ENCODE data around the gene ACY1.

Gene ACY1

DNA sequence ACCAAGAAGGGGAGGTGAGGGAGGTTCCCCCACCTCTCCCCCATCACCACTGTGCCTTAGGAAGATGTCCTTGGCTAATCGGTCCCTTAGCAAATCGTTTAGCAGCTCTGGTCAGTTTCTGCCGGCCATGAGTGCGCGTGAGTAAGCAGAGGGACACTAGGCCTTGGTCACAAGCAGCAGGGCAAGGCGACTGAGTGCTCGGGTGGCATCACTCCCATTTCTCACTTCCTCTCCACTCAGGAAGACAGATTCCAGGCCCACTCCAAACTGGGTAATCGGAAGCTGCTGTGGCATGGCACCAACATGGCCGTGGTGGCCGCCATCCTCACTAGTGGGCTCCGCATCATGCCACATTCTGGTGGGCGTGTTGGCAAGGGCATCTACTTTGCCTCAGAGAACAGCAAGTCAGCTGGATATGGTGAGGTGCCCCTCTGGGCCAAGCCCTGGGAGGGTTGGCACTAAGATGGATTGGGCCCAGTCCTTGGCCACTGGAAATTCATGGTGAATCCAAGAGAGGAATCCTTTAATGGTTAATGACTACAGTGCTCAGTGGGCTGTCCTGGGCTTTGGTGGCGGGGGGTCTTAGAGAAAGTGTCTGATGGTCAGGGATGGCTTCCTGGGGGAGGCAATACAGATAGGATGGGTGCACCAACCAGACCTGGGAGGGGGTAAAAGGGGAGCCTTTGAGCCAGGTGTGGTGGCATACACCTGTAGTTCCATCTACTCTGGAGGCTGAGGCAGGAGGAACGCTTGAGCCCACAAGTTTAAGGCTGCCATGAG is 37.2 kb upstream of the ACY1 start:
- DNase-seq (ENCODE audit: low read depth): no peak

DNA sequence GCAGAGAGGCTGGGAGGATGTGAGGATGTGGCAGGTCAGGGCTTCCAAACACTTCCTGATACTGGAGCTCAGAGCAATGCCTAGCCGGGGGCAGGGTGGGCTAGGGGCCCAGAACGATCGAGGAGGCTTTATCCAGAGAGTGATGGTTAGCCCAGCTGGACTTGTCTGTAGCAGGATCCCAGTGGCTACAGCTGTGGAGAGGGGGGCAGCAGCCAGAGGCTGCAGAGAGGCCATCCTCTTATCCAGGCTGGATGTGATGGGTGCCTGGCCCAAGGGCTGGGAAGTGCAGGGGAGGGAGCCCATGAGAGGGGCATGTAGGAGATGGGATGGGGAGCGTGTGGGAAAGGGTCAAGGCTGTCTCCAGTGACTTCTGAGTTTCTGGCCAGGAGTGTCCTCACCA is 36.5 kb upstream of the ACY1 start:
- no peak for DNase-seq (ENCODE audit: low read depth)

DNA sequence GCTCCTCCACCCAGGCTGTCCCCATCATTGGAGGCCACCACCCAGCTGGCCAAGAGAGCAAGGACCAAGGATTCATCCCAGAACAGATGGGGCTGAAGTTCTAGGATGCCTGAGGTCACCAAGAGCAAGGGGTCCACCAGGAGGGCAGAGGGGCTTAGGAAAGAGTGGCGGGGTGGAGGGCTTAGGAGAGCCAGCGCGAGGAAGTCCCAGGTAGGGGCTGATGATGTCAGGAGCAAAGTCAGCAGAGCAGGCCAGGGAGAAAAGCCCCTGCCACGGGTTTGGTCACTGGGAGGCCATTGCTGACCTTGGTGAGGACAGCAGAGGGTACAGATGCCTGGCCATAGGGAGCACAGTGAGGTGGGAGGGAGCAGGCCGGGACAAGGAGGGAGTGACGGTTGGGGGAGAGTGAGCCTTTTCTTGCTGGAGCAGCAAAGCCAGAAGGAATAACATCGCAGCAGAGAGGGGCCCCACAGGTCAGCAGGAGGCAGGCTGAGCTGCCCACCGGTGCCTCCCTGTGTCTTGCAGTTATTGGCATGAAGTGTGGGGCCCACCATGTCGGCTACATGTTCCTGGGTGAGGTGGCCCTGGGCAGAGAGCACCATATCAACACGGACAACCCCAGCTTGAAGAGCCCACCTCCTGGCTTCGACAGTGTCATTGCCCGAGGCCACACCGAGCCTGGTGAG is 36.0 kb upstream of the ACY1 start:
- DNase-seq (ENCODE audit: low read depth): no peak

DNA sequence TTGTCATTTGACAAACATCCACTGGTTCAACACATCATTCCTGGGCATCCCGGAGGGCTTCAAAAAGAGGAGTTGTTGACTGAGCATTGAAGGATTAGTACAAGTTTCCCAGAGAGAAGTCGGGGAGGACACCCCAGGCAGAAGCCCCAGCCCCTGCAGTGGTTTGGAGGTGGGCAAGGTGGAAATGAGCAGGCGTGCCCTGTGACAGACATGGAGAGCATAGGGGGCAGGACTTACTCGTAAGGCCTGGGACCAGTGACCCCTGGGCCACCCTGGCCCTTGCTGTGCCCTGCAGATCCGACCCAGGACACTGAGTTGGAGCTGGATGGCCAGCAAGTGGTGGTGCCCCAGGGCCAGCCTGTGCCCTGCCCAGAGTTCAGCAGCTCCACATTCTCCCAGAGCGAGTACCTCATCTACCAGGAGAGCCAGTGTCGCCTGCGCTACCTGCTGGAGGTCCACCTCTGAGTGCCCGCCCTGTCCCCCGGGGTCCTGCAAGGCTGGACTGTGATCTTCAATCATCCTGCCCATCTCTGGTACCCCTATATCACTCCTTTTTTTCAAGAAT is 35.2 kb upstream of the ACY1 start:
- DNase-seq (ENCODE audit: low read depth): no peak

DNA sequence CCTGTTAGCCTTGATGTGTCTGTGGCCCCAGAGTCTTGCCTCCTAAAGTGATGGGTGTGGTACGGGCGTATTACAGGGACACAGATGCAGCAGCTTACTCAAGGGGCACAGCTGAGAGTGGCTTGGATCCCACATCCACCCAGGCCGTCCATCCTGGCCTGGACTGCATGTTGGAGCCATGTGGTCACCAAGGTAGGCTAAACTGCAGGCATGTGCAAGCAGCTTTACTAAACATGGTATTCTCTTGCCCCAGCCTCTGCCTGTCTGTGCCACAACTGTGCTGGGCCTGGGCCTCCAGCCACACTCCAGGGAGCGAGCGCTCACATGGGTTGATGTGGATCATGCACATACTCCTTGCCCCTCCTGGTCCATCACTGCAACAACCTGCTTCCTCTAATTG is 34.2 kb upstream of the ACY1 start:
- no peak for DNase-seq (ENCODE audit: low read depth)

DNA sequence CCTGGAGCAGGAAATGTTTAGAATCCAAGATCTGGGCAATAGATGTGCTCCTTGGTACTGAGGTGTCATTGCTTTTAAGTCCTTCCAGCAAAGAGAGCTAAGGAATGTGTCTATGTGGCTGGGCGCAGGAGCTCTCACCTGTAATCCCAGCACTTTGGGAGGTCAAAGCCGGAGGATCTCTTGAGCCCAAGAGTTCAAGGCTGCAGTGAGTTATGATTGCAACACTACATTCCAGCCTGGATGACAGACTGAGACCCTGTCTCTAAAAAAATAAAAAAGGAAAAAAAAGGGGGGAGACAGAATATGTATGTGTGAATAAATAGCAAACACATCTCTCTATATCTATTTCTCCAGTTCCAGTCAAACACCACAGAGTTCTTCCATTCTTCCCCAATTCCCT is 32.4 kb upstream of the ACY1 start:
- DNase-seq (ENCODE audit: low read depth): no peak

DNA sequence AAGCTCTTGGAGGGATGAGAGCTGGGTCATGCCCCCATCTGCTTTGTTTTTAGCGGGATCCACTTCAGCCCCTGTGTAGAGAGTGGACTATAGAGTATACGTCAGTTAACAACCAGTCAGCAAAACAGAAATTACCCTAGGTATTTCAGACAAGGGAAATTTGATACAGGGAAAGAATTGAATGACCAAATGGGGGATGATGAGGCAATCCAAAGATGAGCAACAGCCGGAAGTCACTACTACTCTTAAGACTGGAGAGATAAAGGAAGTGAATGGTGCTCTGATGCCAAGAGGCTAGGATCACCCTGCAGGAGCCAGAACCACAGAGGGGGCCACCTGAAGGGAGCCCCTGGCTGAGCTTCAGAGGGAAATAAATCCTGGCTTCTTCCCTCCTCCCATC is 29.9 kb upstream of the ACY1 start:
- no peak for DNase-seq (ENCODE audit: low read depth)

DNA sequence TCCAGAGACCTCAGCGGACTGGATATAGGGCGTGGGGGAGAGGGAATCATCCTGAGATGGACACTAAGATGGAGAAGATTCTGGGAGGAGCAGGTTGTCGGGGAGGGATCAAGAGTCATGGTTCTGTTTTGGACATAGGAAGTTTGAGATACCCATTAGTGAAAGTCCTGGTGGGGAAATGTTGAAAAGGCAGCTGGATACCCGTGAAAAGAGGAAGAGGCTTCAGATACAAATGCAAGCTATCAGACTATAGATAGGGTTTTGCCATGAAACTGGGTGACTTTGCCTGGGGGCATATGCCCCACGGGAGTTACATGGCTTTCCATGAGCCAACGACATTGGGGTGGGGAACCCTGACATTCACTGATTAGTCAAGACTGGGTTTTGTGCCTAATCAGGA is 29.2 kb upstream of the ACY1 start:
- no peak for DNase-seq (ENCODE audit: low read depth)

DNA sequence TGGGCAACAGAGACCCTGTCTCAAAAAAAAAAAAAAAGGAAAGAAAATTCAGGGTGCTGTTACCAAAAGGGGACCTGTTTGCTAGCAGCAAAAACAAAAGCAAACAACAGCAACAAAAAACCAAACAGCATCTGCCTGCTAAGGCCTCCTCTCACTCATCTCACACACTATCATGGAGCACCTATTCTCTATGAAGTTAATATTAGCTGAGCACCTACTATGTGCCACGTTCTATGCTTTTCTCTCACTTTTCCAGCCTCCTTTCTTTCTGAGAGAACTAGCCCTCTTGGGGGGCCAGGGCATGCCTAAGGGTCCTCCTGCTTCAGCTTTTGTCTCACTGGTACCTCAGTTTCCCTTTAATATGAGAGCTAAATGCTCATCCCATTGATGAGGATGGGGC is 28.6 kb upstream of the ACY1 start:
- no peak for DNase-seq (ENCODE audit: low read depth)

DNA sequence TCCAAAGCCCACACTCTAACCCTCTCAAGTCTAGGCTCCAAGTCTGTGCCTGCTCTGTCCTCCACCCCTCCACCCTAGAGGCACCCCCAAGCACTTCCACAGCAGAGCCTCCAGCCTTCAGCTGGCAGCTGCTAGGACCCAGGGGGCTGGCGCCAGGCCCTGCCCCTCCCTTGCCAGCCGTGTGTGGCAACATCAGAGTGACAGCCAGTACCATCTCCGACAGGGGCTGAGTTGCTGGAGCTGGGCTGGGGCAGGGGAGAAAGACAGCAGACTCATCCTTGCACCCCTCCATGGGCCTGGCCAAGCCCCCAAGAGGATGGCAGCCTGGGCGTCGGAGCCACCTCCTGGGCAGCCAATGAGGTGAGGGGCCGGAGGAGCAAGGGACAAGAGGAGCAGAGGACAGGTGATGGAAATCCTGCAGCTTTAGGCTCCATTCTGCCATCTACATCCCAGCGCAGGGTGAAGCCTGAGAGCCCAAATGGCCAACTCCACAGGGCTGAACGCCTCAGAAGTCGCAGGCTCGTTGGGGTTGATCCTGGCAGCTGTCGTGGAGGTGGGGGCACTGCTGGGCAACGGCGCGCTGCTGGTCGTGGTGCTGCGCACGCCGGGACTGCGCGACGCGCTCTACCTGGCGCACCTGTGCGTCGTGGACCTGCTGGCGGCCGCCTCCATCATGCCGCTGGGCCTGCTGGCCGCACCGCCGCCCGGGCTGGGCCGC is 28.0 kb upstream of the ACY1 start, which contains the start of gene GPR62:
Gene GPR62, plus strand, starts transcription at position 207 of the 718 bp plus-strand sequence. Its CDS starts 272 bp downstream, at position 479.
- DNase-seq (ENCODE audit: low read depth): no peak

DNA sequence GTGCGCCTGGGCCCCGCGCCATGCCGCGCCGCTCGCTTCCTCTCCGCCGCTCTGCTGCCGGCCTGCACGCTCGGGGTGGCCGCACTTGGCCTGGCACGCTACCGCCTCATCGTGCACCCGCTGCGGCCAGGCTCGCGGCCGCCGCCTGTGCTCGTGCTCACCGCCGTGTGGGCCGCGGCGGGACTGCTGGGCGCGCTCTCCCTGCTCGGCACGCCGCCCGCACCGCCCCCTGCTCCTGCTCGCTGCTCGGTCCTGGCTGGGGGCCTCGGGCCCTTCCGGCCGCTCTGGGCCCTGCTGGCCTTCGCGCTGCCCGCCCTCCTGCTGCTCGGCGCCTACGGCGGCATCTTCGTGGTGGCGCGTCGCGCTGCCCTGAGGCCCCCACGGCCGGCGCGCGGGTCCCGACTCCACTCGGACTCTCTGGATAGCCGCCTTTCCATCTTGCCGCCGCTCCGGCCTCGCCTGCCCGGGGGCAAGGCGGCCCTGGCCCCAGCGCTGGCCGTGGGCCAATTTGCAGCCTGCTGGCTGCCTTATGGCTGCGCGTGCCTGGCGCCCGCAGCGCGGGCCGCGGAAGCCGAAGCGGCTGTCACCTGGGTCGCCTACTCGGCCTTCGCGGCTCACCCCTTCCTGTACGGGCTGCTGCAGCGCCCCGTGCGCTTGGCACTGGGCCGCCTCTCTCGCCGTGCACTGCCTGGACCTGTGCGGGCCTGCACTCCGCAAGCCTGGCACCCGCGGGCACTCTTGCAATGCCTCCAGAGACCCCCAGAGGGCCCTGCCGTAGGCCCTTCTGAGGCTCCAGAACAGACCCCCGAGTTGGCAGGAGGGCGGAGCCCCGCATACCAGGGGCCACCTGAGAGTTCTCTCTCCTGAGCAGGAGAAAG is 27.2 kb upstream of the ACY1 start:
- DNase-seq (ENCODE audit: low read depth): no peak

DNA sequence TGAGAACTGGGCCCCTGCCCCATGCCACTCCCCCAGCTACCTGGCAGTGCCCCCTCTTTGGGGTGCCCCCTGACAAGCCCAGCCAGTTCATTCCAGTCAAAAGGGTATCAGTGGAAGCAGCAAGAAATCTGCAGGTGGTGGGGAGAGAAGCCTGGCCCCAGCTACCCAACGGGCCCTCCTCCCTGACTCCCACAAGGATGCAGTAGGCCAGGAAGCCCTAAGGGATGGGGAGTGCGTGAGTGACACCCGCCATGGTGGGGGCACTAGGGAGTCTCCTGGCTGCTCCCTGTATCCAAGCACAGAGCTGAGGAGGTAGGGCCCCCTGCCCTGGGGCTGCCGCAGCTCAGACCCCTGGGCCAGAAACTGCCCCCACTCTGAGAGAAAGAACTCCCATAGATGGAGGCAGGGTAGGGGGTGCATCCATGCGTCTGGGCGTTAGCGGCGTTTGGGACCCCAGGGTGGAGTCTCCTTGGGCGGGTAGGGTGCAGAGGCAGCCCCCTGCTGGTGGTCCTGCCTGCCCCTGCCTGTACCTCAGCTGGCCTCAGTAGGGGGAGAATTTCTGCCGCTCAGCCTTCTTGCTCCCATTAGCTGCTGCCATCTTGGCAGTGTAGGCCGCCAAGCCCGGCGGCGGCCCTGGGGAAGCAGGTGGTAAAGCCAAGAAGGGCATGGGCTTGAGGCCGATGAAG is 25.7 kb upstream of the ACY1 start:
- DNase-seq (ENCODE audit: low read depth): no peak

DNA sequence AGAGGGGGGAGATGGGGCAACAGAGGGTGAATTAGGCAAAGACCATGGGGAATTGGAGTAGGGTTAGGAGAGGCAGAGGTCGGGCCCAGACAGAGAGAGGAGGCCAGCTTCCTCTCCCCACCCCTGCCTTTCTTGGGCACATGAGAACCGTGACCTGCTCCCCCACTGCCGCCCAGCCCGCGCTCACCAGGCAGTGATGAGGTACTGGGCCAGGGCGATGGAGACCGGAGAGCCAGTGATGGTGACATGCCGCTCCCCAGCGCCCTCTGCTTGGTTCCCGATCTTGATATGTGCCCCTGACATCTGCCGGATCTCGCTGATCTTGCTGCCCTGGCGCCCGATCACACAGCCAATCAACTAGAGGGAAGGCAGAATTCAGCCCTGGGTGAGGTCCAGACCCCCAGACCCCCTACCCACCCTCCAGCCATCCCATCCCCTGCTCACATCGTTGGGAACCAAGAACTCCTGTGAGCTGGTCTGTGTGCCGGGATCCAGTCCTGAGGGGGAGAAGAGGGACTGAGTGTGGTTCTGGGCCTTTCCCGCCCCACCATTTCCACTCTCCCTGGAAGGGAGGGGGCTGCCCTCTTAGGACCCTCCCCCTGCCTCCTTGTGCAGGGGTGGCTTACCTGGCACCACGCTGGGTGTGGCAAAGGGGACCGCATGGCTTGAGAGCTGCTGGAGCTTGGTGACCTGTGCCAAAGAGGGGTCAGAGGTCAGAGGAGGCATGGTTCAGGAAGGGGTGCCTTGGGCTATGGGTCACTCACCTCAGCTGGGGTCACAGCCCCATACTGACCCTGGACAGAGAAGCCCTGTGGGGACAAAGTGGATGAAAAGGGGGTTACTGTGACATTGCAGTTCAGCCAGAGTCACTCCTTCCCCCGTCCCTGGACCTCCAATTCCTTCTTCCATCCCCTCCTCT is 24.5 kb upstream of the ACY1 start:
- DNase-seq (ENCODE audit: low read depth): no peak

DNA sequence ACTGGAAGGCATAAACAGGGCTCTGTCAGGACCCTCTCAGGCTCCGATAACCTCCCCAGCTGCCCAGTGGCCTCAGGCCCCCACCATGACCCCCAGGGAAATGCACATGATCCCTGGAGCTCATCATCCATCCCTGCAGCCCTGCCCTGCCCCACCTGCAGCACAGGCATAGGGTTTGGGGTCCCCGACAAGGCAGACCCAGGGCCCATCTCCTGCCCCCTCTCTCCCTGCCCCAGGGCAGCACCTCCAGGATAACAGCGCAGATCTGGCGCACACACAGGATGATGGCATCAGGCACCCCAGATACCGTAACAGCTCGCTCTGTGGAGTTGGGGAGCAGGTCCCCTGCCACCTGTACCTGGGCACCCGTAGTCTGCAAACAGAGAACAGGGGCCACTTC is 23.7 kb upstream of the ACY1 start:
- no peak for DNase-seq (ENCODE audit: low read depth)

DNA sequence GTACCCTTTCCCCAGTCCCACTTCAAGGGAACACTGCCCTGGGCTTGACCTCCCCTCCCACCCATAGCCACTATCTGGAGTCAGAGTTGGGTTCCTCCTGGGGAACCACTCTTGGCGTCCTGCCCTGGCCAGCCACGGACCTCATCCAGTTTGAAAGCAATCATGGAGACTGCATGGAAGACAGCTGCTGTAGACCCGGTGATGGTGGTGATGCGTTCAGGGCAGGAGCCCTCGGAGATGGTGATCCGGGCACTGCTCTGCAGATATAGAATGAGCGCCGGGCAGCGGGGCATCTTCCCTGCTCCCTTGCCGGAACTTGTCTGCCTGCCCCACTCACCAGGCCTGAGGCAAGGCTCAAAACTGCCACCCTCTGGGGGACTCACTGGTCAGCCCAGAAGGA is 22.9 kb upstream of the ACY1 start:
- no peak for DNase-seq (ENCODE audit: low read depth)

DNA sequence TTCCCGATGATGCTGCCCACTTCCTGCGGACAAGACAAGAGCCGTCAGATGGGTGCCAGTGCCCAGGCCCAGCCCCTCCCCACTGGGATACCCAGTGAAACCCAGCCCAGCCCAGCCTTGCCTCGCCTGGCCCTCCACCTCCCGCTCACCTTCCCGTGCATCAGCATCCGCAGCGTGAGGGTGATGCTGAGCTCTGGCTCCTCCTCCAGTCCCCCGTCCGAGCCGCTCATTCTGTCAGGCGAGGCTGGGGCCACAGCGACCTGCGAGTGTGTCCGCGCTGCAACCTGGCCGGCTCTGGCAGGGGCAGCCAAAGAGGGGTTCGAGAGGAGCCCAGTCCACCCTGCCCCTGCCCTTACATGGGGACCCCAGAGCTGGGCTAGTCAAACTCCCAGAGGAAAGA is 22.3 kb upstream of the ACY1 start:
- DNase-seq (ENCODE audit: low read depth): no peak

DNA sequence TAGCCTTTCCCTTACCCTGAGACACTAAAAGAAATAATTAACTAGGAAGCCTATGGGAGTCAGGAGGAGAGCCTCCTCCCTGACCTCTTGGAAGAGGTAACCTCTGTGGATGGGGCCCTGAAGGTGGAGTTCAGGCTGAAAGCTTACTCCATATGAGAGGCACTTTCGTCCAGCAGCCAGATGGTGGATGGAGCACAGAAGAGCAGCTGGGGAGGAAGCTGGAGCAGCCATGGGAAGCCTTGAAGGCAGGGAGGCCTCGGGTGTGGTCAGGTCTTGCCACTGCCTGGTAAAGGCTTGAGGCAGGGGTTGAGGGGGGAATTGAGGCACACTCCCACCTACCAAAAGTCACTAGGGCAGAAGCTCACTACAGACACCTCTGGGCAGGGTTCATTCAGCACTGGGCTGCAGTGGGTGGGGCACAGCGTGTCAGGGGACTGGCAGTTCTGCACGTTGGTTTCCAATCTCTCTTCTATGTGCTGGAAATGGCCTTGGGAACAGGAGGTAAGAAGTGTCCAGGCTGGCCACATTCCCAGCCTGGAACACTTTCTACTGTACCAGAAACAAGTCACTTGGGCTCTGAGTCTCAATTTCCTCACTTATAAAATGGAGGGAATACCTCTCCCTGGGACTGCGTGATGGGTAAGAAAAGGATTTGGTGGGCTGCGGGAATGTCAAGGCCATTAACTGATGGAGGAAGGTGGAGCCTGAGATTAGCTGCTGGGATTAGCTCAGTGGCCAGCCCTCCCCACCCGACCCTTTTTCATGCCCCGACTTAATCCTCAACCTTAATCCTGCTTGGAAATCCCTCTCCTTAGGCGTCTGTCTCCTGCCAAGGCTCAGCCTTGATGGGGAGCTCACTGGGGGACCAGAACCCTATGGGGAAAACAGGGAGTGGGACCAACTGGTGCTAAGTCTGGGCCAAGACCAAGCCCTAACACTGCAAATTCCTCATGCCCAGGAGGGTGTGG is 21.4 kb upstream of the ACY1 start:
- no peak for DNase-seq (ENCODE audit: low read depth)

DNA sequence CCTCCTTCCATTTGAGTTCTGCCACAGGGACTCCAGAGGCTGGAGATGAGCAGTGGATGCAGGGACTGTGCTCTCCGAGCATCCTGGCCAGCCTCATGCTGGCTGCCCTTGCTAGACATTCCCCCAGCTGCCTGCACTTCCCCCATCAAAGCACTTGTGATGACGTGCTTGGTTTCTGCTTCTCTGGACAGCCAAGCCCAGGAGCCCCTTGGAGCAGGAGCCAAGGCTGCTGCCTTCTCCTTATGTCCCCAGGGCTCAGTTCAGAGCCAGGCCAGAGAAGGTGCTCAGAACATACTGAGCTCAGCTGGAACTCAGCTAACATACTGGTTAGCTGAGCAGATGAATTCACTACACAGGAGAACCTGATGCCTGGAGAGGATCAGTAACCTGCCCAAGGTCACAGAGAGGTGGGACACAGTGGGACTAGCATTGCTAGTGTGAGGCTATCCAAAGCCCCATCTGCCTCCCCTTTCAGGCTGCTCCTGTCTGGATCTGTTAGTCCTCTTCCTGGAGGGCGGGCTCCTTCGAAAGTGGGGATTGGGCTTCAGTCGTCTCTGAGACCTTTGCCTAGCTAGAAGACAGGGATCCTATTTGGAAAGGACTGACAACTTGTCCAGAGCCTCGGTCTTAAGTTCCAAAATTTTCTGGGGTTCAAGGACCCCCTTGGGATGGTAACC is 20.3 kb upstream of the ACY1 start:
- DNase-seq (ENCODE audit: low read depth): no peak

All from stimulated activated CD8-positive, alpha-beta memory T cell treated with anti-CD3 and anti-CD28 coated beads, Interleukin-4, amount 100 ng/mL, for 24 hours (primary cell).